Right forelimb (tissue), 1 donor: ENCODE data around the gene DDX51.
"Not testable (repeated sequence)": the region's sequence is repeated elsewhere in the genome, so short reads cannot be mapped to it uniquely, and the experiment has no call there.

Experiments
- DNase-seq: peaks from one replicate; pipeline ENCODE4 v3.0.0-alpha.2; 2018

Gene DDX51

GRCh38 chr12:132111654-132112304 lies 32.3 kb downstream of the DDX51 start:
- DNase-seq = no peak

- DNase-seq = no peak
These were observed 33.4 kb downstream of the DDX51 start for GRCh38 chr12:132110677-132111076.

GRCh38 chr12:132109741-132110140 lies 34.4 kb downstream of the DDX51 start:
- DNase-seq = no peak

DNA sequence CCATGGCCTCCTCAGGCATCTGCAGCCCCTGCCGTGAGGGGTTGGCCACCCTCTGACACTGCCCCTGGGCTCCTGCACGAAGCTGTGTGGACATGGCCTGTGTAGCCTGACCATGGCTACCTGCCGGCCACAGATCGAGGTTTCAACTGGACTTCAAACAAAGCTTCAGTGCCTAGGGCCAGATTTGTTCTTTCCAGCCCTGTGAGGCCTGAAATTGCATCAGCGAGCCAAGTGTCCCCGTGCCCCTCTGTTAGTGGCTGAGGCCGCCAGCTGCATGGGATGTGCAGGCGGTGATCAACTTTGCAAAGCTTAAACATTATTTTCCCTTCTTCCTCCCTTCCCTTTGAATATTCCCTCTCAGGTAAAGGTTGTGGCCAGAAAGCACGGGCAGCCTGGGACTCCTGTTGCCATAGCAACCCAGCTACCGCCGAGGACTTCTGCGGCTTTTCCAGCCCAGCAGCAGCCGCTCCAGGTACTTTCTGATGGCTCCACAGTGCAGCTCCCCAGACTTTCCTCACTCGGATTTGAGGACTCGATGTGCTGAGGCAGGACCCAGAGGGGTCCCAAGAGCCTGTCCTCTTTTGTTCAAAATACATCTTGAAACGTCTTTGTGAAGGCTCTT lies 35.8 kb downstream of the DDX51 start:
- no peak for DNase-seq

- no peak for DNase-seq
These were observed 37.2 kb downstream of the DDX51 start for GRCh38 chr12:132106921-132107320.

GRCh38 chr12:132105467-132105866 lies 38.7 kb downstream of the DDX51 start:
- DNase-seq = no peak

DNA sequence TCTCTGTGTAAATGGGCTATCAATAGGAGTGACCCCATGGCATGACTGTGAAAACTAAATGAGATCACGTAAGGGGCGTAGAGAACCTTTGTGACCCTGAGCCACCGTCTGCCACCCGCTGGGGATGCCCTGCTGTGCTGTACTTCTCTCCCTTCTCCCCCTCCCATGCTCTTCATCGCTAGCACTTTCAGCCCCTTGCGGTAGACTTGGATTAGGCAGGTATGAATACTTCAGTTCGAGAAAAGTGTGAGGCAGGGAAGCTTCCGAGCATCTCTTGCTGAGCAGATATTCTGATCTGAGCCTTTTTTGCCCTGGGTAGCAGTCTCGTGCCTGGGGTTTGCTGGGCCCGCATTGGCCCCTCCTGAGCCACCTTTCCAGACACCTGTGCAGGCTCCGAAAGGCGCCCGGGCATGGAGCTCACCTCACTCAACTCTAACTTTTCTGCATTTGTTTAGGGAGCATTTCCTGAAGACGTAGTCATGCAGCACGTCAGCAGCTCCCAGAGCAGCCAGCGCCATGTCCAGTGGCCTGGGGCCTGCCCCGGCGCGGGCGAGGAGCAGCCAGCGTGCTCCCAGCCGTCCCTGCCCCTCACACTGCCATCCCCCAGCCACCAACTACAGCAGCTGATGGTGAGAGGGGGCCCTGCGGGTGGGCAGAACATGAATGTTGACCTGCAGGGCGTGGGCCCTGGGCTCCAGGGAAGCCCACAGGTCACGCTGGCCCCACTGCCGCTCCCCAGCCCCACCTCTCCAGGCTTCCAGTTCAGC lies 40.4 kb downstream of the DDX51 start:
- DNase-seq = no peak

GRCh38 chr12:132103072-132103471 lies 41.0 kb downstream of the DDX51 start:
- DNase-seq = not testable (repeated sequence)

DNA sequence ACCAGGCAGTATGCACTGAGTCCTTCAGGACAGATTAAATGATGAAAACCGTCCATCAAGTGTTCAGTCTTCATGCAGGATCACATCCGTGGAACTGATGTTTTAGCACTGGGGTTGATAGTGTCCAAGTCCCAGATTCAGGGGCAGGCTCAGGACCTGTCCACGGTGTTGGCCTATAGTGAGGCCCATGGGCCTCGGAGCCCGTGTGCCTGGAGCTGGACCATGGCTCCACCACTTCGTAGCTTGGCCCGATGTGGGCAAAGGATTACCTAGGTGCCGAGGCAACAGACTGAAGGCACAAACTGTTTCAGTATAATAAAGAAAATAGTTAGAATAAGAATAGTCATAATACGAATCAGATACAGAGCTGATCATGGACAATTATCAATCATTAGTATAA lies 41.8 kb downstream of the DDX51 start:
- no peak for DNase-seq

DNA sequence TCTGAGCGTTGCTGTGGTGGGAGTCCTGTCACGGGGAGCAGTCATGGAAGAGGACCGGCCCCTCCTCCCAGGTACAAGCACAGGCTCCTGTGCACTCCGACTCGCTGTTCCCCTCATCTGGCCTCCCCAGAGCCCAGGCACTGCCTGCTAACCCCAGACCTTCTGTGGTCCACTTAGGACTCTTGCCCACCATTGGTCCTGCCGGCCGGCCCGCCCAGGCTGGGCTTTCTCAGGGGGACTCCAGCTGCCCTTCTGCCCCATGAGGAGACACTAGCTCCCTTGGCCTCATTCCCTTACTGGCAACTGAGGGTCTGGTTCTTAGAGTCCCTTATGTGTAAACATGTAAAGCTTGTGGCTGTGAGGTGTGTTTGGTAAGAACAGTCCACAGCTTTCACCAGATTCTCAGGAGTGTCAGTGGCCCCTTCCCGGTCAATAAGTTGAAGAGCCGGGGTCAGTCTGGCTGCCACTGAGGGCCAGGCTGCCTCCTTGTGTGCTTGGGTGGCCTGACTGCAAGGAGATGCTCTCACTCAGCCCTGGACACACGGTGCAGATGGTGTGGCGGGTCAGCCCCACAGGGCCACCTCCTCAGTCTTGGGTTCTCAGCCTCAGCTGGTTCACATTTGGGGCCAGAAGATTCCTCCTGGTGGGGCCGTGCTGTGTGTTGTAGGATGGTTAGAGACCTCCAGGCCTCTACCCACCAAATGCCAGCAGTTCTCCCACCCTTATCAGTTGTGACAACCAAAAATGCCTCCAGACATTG lies 43.6 kb downstream of the DDX51 start:
- DNase-seq = no peak

DNA sequence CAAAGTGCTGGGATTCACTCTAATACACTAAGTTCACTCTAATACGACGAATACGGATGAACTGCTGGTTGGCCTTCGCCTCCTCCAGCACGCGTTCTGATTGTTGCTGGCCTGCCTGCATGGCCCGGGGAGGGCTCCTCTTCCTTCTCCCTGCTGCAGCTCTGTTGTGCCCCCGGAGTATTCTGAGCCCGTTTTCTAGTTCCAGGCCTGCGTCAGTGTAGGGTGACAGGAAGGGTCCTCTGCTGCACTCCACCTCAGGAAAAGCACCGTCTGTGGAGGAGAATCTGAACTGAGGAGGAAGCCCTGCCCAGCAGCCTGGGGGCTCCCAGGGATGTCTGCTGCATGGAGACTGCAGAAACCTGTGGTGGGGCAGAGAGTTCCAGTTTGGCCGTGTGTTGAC lies 44.4 kb downstream of the DDX51 start:
- no peak for DNase-seq

DNA sequence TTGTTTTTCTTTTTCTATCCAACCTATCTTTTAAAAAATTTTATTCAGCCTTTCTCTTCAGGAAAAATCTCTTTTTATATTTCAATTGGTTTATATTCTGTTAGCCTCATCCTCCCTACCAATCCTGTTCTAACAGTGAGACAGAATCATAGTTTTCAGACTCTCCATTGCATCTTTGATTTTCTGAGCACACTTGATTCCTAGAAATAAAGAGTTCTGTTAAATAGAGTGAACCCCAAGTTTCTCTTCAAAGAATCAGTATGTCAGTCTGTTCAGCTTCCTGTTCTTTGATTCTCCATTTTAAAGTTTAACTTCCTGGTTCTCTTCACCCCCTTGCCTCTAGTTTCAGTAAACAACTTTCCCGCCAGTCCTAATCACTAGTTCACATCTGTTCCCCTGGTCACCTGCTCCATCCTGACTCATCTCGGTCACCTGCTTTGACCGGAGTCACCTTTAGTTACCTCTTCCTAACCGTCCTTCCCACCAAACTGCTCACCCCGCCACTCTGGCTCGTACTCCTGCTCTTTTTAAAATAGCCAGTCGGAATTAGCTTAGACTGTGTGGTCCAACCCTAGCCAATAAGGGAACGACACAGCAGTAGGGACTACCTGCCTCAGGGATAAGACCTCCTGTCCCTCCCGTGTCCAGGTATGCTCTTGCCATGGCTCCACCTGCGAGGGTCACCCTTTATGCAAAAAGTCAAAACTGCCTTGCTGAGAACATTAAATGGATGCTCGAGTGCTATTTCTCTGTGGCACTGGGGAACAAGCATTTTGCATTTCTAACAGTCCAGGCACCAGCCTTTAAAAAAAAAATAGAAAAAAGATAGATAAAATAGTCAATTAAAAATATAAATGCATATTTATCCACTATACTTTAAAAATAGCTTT lies 48.4 kb downstream of the DDX51 start:
- DNase-seq = no peak

DNA sequence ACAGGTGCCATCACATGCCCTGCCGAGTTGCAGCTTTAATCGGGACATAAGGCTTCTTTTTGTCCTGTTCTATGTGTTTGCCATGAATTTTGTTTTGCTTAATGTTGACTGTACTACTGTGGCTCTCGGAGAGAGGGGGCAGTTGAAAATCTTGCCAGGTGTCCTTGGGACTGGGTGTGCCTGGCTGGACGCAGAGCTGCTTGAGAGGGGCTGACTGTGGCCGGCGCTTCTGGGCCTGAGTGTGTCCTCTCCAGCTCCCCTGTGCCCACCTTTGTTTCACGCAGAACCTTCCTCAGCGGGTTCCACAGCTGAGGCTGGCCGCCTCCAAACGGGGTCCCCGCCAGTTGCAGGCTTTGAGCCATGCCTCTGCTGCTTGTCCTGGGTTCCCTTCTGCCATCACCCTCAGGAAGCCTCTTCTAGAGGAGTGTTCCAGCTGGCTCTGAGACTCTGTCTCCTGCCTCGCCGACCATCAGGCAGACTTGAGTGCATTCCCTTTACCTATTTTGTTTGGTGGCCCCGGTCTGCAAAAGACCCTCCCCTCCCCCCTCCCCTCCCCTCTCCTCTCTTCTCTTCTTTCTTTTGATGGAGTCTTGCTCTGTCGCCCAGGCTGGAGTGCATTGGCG lies 49.7 kb downstream of the DDX51 start:
- no peak for DNase-seq

- no peak for DNase-seq
These were observed 54.7 kb downstream of the DDX51 start for GRCh38 chr12:132089407-132089910.
